SU-DHL-6 (cell line): Measurements from ENCODE around the gene BCAS4.
A peak's percentile ranks its signal among the peaks of the same experiment; 100 is the strongest.

Experiments used
- H2AFZ ChIP-seq: fragments of 200-600 bp; sonication (generic); 2 replicates; pipeline ENCODE4 v1.6.1; 2014; ENCODE audit warnings: low read depth, mild to moderate bottlenecking, moderate library complexity, mixed read lengths, antibody characterized with exemption, low read length; ENCODE audit not compliant: severe bottlenecking
- H3F3A ChIP-seq: fragments of 200-600 bp; shearing (Covaris generic); 2 replicates; pipeline ENCODE4 v1.6.0; 2016; ENCODE audit warnings: antibody characterized with exemption, mild to moderate bottlenecking; ENCODE audit not compliant: insufficient read depth
- H3K27ac ChIP-seq: fragments of 200-600 bp; sonication (generic); 2 replicates; pipeline ENCODE4 v1.5.1; 2016; ENCODE audit warnings: low read depth, mild to moderate bottlenecking, low read length, moderate library complexity, mixed read lengths
- H3K27me3 ChIP-seq: fragments of 200-600 bp; sonication (generic), shearing (Covaris generic); 2 replicates; pipeline ENCODE4 v1.6.0; 2014; ENCODE audit warnings: mild to moderate bottlenecking, low read length
- H3K36me3 ChIP-seq: fragments of 200-600 bp; sonication (generic); 2 replicates; pipeline ENCODE4 v1.6.1; 2014; ENCODE audit warnings: mild to moderate bottlenecking, low read length, mixed read lengths
- H3K4me2 ChIP-seq: fragments of 300-600, 200-600 bp; shearing (Covaris generic), sonication (generic); 2 replicates; pipeline ENCODE4 v1.6.0; 2014; ENCODE audit warnings: low read length, low read depth, mild to moderate bottlenecking; ENCODE audit not compliant: poor library complexity, severe bottlenecking
- H3K4me3 ChIP-seq: fragments of 200-600 bp; sonication (generic); 2 replicates; pipeline ENCODE4 v1.5.1; 2014; ENCODE audit warnings: antibody characterized with exemption, low read length, mild to moderate bottlenecking, mixed read lengths; ENCODE audit not compliant: insufficient read depth, poor library complexity, severe bottlenecking
- H3K79me2 ChIP-seq: fragments of 200-600 bp; sonication (generic); 2 replicates; pipeline ENCODE4 v1.6.1; 2014; ENCODE audit warnings: mild to moderate bottlenecking, low read length, moderate library complexity; ENCODE audit not compliant: insufficient read depth
- H3K9ac ChIP-seq: fragments of 200-600 bp; sonication (generic); 2 replicates; pipeline ENCODE4 v1.7.0; 2014; ENCODE audit warnings: mild to moderate bottlenecking, low read length
- H3K9me2 ChIP-seq: fragments of 200-600 bp; sonication (generic); replicated peaks from 2 replicates; pipeline ENCODE4 v1.6.1; 2014; ENCODE audit warnings: low read length; ENCODE audit not compliant: insufficient read depth
- H3K9me3 ChIP-seq: fragments of 200-600 bp; sonication (generic); 2 replicates; pipeline ENCODE4 v1.6.1; 2014; ENCODE audit warnings: low read length, mixed read lengths; ENCODE audit not compliant: insufficient read depth
- H4K20me1 ChIP-seq: fragments of 200-600 bp; sonication (generic); 2 replicates; pipeline ENCODE4 v1.6.1; 2014; ENCODE audit warnings: low read depth, mild to moderate bottlenecking, antibody characterized with exemption, low read length, moderate library complexity, mixed read lengths
- CTCF ChIP-seq: fragments of 200-600 bp; sonication (generic); IDR thresholded peaks from one replicate; pipeline ENCODE4 v1.5.1; 2017; ENCODE audit warnings: antibody characterized with exemption, mild to moderate bottlenecking, low read length, moderate library complexity; ENCODE audit not compliant: insufficient read depth, poor library complexity, severe bottlenecking
- EZH2phosphoT487 ChIP-seq: fragments of 200-600 bp; sonication (generic), shearing (Covaris generic); conservative IDR thresholded peaks from 2 replicates; pipeline ENCODE4 v1.6.1; 2018; ENCODE audit warnings: mild to moderate bottlenecking, antibody characterized with exemption, low read length, moderate library complexity, mixed read lengths

The BCAS4 gene

GRCh38 chr20:50794181-50794845 lies 548 bp upstream of the BCAS4 start:
- Histone ChIP-seq H3F3A (peaks cover 45% of the 10 kb centered on the region), H3K36me3 (no peaks in the 10 kb centered on the region; the same call in 1 of the 2 replicates), H2AFZ (peak overlapping the region; percentile 89), H3K27ac (peak overlapping the region; percentile 68), H3K9ac (peak overlapping the region; percentile 94), H3K27me3 (no peaks in the 10 kb centered on the region), H3K9me2 (no peaks in the 10 kb centered on the region), H3K4me2 (peak overlapping the region; percentile 86), H3K79me2 (peaks cover 34% of the 10 kb centered on the region), H4K20me1 (no peaks in the 10 kb centered on the region), H3K4me3 (peak overlapping the region; percentile 44), H3K9me3 (no peaks in the 10 kb centered on the region)
- TF ChIP-seq CTCF: no peak
- no peak for TF ChIP-seq EZH2phosphoT487

- Histone ChIP-seq H3K9me3 (no peaks in the 10 kb centered on the region), H3K4me3 (peak overlapping the region; percentile 62), H3F3A (peaks cover 73% of the 10 kb centered on the region), H3K36me3 (no peaks in the 10 kb centered on the region; the same call in 1 of the 2 replicates), H3K9me2 (no peaks in the 10 kb centered on the region), H3K27me3 (no peaks in the 10 kb centered on the region), H3K4me2 (peak overlapping the region; percentile 94), H3K27ac (peak overlapping the region; percentile 99), H3K79me2 (peaks cover 58% of the 10 kb centered on the region), H4K20me1 (no peaks in the 10 kb centered on the region), H2AFZ (no peak overlapping the region), H3K9ac (peak overlapping the region; percentile 67)
- no peak for TF ChIP-seq EZH2phosphoT487
- TF ChIP-seq CTCF: no peak
Measured at GRCh38 chr20:50797142-50797541, 2.3 kb downstream of the BCAS4 start.

- TF ChIP-seq CTCF: no peak
- TF ChIP-seq EZH2phosphoT487: no peak
- Histone ChIP-seq H3K9me2 (no peaks in the 10 kb centered on the region), H3K4me3 (peak overlapping the region; percentile 48), H3F3A (peaks cover 84% of the 10 kb centered on the region), H3K9me3 (no peaks in the 10 kb centered on the region), H3K27ac (peak overlapping the region; percentile 99), H4K20me1 (no peaks in the 10 kb centered on the region), H3K36me3 (no peaks in the 10 kb centered on the region; the same call in 1 of the 2 replicates), H3K9ac (peak overlapping the region; percentile 67), H3K4me2 (peak overlapping the region; percentile 94), H3K27me3 (no peaks in the 10 kb centered on the region), H2AFZ (no peak overlapping the region), H3K79me2 (peaks cover 73% of the 10 kb centered on the region)
Measured at GRCh38 chr20:50798650-50799049, 3.8 kb downstream of the BCAS4 start.
